Central memory CD8-positive, alpha-beta T cell (primary cell): ENCODE data around the gene RBM45.
"Not testable (repeated sequence)": the region's sequence is repeated elsewhere in the genome, so short reads cannot be mapped to it uniquely, and the experiment has no call there.

Experiments
- ATAC-seq: fragments of 150-1000 bp; cut with Tn5 transposase; replicated peaks from 2 replicates; pipeline ENCODE4 v1.10.0; 2022; ENCODE audit warnings: mild to moderate bottlenecking, moderate FRiP score, moderate number of reproducible peaks; ENCODE audit not compliant: poor library complexity, severe bottlenecking; ENCODE audit errors: extremely low read depth
- DNase-seq, 2 donors: peaks; one replicate each; pipeline ENCODE4 v3.0.0; 2021; ENCODE audit warnings: low spot score in 2 of 2
- H3K27ac Mint-ChIP-seq: one replicate; pipeline ENCODE4 v1.8.0; 2022; ENCODE audit warnings: low read depth, mild to moderate bottlenecking, moderate library complexity, mixed read lengths
- H3K27me3 Mint-ChIP-seq: one replicate; pipeline ENCODE4 v1.8.0; 2022; ENCODE audit warnings: mixed read lengths
- H3K36me3 Mint-ChIP-seq: one replicate; pipeline ENCODE4 v1.8.0; 2022; ENCODE audit warnings: mild to moderate bottlenecking, moderate library complexity, mixed read lengths; ENCODE audit not compliant: insufficient read depth
- H3K4me1 Mint-ChIP-seq: one replicate; pipeline ENCODE4 v1.8.0; 2022; ENCODE audit warnings: mixed read lengths
- H3K4me3 Mint-ChIP-seq: one replicate; pipeline ENCODE4 v1.8.0; 2022; ENCODE audit warnings: mild to moderate bottlenecking, moderate library complexity, mixed read lengths
- H3K9me3 Mint-ChIP-seq: one replicate; pipeline ENCODE4 v1.8.0; 2022; ENCODE audit warnings: mixed read lengths

RBM45 gene

DNA sequence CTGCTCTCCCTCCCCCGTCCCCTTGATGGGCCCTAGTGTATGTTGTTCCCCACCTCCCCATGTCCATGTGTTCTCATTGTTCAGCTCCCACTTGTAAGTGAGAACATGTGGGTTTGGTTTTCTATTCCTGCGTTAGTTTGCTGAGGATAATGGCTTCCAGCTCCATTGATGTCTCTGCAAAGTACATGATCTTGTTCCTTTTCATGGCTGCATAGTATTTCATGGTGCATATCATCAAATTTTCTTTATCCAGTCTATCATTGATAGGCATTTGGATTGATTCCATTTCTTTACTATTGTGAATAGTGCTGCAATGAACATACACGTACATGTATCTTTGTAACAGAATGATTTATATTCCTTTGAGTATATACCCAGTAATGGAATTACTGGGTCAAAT is 33.0 kb upstream of the RBM45 start:
- ATAC-seq, H3K4me3 Mint-ChIP-seq, DNase-seq, H3K27ac Mint-ChIP-seq, H3K4me1 Mint-ChIP-seq, H3K9me3 Mint-ChIP-seq, H3K36me3 Mint-ChIP-seq: not testable (repeated sequence)
- H3K27me3 Mint-ChIP-seq, result peaks cover 61% of the 10 kb centered on the region

DNA sequence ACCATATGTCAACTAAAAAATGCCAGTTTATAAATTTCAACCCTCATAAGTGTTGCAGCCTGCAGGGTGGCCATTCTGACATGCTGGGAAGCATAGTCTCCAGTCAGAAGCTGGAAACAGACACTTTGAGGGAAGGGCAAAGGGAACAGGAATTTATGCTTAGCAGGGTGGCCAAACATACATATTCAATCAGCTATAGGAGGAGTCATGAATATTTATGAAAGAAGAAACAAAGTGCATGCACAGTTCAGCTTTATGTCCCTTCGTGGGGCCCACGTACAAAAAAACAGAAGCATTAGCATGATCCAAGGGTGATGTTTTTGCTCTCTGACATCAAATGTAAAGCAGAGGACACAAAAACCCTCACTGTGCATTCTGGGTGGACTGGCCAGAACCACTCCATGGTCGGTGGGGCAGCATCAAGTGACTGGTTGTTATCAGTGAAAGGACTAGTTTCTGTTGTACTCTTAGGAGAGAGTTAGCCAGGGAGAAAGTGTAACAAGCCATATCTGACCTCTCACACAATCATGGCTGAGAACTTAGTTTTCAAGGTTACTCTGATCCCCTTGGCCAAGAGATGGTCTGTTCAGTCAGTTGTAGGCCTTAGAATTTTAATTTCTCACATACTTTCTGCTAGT is 29.7 kb upstream of the RBM45 start:
- Mint-ChIP-seq H3K4me1 (no peaks in the 10 kb centered on the region), H3K36me3 (no peaks in the 10 kb centered on the region), H3K27ac (no peak overlapping the region), H3K9me3 (no peaks in the 10 kb centered on the region), H3K4me3 (no peak overlapping the region), H3K27me3 (peaks cover 75% of the 10 kb centered on the region)
- no peak for DNase-seq
- no peak for ATAC-seq

DNA sequence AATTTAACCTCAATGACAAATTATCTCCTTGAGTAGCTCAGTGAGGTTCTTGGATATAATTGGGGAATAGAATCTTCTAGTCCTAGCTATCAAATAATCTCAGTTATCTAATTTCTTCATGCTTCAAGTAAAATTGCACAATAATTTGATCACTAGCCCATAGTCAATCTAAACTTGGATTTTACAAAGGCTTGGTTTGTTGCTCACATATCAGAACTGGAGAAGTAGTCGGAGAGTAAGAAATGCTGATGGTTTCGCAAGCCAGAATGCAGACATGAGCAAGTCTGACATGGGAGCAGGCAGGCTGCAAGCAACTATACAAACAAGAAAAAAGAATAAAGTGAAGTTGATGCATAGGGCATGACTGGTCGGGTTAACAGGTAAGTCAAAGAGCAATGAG is 28.0 kb upstream of the RBM45 start:
- Mint-ChIP-seq H3K4me3 (no peak overlapping the region), H3K9me3 (no peaks in the 10 kb centered on the region), H3K27ac (no peak overlapping the region), H3K27me3 (peaks cover 62% of the 10 kb centered on the region), H3K4me1 (no peaks in the 10 kb centered on the region), H3K36me3 (no peaks in the 10 kb centered on the region)
- ATAC-seq (no peak), DNase-seq (no peak)

DNA sequence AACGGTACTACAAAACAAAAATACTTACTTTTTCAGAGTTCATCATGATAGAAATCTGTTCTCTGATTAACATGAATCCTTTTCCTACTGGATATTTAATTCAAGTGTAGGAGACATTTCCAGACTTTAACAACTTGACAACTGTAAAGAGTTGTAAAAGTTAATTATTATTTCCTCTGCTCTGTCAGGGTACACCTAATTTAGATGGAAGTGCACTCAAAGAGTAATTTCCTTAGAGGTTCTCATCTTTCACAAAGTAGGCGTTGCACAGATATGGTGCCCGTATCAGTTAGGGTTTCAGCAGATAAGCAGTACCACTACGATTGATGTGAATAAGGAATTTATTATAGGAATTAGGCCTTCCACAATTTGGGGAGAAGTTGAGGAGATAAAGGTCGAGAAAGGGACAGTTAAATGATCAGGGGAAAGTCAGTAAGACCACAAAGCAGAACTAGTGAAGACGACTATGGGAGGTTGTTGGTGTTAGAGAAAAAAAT is 23.4 kb upstream of the RBM45 start:
- Mint-ChIP-seq H3K36me3 (no peaks in the 10 kb centered on the region), H3K9me3 (no peaks in the 10 kb centered on the region), H3K27me3 (peaks cover 52% of the 10 kb centered on the region), H3K4me3 (no peak overlapping the region), H3K4me1 (no peaks in the 10 kb centered on the region), H3K27ac (peak overlapping the region; percentile 19)
- DNase-seq (no peak), ATAC-seq (no peak)

DNA sequence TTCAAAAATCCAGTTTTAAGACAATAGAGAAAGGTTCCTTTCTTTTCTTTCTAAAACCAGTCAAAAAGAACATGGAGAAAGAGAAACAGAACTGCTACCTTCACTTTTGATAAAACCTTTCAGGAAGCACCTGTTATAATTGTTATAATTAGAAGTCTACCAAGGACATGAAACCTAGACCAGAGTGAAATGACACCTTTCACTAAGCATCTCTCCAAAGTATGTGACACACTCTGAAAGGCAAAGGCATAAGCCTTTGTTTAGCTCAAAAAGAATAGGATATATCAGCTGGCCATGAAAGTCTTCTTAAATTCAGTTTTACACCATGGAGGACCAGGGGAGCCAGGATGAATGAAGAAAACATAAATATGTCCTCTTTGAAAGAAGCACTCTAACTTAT is 18.8 kb upstream of the RBM45 start:
- ATAC-seq, result no peak
- Mint-ChIP-seq H3K9me3 (no peaks in the 10 kb centered on the region), H3K27ac (no peak overlapping the region), H3K4me1 (no peaks in the 10 kb centered on the region), H3K4me3 (no peak overlapping the region), H3K36me3 (no peaks in the 10 kb centered on the region), H3K27me3 (peaks cover 26% of the 10 kb centered on the region)
- DNase-seq, result no peak

DNA sequence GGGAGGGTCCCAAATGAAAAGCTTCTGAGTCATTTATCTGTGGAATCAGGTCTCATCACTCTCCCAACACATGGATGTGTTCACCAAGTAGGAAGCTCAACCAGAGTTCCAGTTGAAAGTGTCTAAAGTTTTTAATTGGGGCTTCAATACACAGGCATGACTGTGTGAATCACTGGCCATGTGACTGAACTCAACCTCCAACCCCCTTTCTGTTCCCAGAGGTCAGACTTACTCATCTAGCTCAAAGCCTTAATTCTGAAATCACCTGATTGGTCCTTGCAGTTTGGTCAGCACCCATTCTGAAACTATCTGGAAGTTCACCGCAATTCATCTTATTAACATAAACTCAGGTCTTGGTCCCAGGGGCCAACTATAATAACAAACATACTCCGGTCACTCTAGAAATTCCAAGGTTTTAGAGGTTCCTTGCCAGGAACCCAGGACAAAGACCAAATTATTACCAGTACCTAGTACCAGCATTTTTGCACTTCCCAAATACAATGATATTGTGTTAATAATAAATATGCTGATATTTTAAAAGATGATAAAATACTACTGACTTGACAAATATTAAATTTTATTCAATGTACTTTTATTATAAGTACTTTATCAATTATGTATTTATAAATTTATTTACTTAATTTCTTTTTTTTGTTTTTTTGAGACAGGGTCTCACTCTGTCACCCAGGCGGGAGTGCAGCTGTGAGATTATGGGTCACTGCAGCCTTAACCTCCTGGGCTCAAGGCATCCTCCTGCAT is 10.7 kb upstream of the RBM45 start:
- Mint-ChIP-seq H3K27me3 (peaks cover 6% of the 10 kb centered on the region), H3K4me3 (no peak overlapping the region), H3K27ac (no peak overlapping the region), H3K36me3 (no peaks in the 10 kb centered on the region), H3K9me3 (no peaks in the 10 kb centered on the region), H3K4me1 (no peaks in the 10 kb centered on the region)
- DNase-seq (no peak), ATAC-seq (no peak)

DNA sequence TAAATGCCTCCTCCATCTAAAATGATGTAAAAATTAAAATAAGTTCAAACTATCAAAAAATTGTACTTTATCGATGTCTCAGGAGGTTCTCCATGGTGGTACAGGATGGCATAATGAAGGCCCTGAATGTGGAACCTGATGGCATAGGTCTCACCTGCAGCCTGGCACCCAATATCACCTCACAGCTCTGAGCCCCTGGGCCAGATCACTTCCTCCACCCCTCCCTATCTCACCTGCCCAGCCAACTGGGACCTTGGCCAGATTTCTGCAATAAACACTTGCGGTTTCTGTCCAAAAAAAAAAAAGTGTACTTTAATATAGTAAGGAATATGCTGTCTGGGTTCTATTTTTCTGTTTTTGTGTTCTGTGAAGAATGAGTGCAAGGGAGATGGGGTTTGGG is 6.7 kb upstream of the RBM45 start:
- no peak overlapping the region for H3K27ac Mint-ChIP-seq
- no peak overlapping the region for H3K4me3 Mint-ChIP-seq
- no peaks in the 10 kb centered on the region for H3K27me3 Mint-ChIP-seq
- no peak for DNase-seq
- H3K9me3 Mint-ChIP-seq, result no peaks in the 10 kb centered on the region
- no peaks in the 10 kb centered on the region for H3K36me3 Mint-ChIP-seq
- no peak for ATAC-seq
- no peaks in the 10 kb centered on the region for H3K4me1 Mint-ChIP-seq

DNA sequence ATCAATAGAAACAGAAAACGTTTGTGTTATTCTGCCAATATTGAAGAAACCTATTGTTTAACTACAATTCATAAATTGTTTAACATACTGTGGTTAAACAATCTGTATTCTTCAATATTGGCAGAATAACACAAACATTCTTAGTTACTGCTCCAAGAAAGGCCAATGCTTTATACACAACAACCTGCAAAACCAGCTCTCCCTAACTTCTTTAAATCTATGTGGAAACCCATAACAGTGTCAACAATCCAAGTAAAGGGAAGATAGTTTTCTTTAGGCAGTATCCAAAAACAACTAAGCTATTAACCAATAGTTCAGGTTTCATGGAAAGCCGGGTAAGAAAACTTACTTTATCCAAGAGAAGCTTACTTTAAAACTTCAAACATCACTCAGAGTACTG is 6.2 kb upstream of the RBM45 start:
- no peaks in the 10 kb centered on the region for H3K27me3 Mint-ChIP-seq
- no peak overlapping the region for H3K27ac Mint-ChIP-seq
- H3K4me3 Mint-ChIP-seq, result no peak overlapping the region
- ATAC-seq, result no peak
- no peaks in the 10 kb centered on the region for H3K4me1 Mint-ChIP-seq
- no peaks in the 10 kb centered on the region for H3K9me3 Mint-ChIP-seq
- no peak for DNase-seq
- no peaks in the 10 kb centered on the region for H3K36me3 Mint-ChIP-seq

DNA sequence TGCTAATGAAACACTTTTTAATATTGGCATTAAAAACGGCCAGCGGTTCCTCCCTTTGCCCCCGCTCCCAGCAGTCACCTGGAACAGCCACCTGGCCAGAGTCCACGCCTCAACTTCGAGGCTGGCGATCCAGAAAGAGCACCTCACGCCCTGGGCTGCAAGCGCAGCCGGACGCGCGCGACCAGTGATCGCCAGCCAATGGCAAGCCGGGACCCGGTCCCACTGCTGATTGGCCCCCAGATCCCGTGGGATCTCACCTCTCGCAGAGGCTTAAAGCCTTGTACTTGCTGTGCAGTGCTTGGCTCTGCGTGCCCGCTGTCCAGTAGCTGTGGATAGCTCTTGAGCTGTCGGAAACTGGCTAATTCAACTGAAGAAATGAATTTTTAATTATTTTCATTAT is 4.1 kb upstream of the RBM45 start:
- no peaks in the 10 kb centered on the region for H3K27me3 Mint-ChIP-seq
- DNase-seq (no peak), ATAC-seq (no peak)
- peaks cover 8% of the 10 kb centered on the region for H3K36me3 Mint-ChIP-seq
- H3K4me3 Mint-ChIP-seq, result no peak overlapping the region
- no peaks in the 10 kb centered on the region for H3K9me3 Mint-ChIP-seq
- no peak overlapping the region for H3K27ac Mint-ChIP-seq
- H3K4me1 Mint-ChIP-seq, result peaks cover 16% of the 10 kb centered on the region

DNA sequence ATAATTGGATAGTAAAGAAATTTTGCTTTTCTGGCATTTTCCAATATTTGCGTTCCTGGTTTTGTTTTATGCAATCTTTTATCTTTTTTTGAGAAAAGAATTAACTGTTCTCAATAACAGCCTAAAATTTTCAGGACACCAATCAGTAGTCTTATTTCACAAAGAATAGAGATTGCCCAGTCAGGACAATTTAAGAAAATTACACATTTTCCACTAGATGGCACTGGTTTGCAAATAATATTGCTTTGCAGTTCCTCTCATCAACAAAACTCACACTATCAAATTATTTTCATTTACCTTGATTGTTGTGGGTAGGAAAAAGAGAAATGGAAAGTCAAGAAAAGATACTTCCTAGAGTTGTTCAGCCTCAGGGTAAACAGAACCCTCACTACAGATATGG is 2.4 kb upstream of the RBM45 start:
- H3K4me1 Mint-ChIP-seq, result peaks cover 21% of the 10 kb centered on the region
- no peaks in the 10 kb centered on the region for H3K9me3 Mint-ChIP-seq
- H3K27ac Mint-ChIP-seq, result no peak overlapping the region
- no peaks in the 10 kb centered on the region for H3K27me3 Mint-ChIP-seq
- DNase-seq (no peak), ATAC-seq (no peak)
- peaks cover 8% of the 10 kb centered on the region for H3K36me3 Mint-ChIP-seq
- H3K4me3 Mint-ChIP-seq, result no peak overlapping the region

DNA sequence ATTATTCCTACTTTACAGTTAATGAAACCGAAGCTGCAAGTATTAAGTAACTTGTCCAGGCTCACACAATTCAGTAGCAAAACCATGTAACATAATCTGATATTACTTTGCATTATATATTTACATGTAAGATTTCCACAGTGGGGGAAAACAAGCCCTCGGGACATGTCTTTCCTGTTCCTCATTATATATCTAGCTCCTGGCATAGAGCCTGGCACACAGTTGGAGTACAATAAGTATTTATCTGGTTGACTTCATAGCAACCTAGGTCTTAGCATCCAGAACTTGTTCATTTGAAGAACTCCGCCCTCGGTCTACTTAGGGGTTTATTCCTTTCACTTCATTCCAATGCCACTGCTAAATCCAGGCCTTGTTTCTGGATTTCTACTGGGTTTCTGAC is 1.6 kb upstream of the RBM45 start:
- Mint-ChIP-seq H3K36me3 (peaks cover 8% of the 10 kb centered on the region), H3K4me1 (peaks cover 21% of the 10 kb centered on the region)
- no peak for DNase-seq

DNA sequence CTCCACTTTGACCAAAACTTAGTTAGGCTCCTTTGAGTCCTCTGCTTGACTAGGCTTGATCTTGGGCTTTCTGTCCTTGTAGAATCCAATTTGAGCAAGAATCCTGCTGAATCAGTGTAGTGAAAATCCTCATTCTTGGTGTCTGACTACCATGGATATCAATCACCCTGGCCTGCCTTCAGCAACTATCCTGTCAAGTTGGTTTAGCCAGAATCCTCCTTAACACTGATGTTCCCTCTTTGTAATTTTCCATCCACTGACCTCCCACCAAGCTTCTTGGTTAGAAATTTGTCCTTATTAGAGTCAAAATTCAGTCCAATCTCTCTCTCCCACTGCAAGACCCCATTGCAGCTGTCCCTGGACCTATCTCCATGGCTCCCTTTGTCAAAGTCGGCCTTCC is 494 bp upstream of the RBM45 start:
- H3K4me1 Mint-ChIP-seq, result peaks cover 21% of the 10 kb centered on the region
- DNase-seq (no peak), ATAC-seq (no peak)
- H3K9me3 Mint-ChIP-seq, result no peaks in the 10 kb centered on the region
- peaks cover 9% of the 10 kb centered on the region for H3K36me3 Mint-ChIP-seq
- H3K27ac Mint-ChIP-seq, result peak overlapping the region; percentile 92
- peak overlapping the region; percentile 94 for H3K4me3 Mint-ChIP-seq
- no peaks in the 10 kb centered on the region for H3K27me3 Mint-ChIP-seq

More for the DNA sequence above, 1.6 kb upstream of the RBM45 start:
- Mint-ChIP-seq H3K4me3 (no peak overlapping the region), H3K27ac (no peak overlapping the region), H3K27me3 (no peaks in the 10 kb centered on the region), H3K9me3 (no peaks in the 10 kb centered on the region)
- ATAC-seq, result no peak

DNA sequence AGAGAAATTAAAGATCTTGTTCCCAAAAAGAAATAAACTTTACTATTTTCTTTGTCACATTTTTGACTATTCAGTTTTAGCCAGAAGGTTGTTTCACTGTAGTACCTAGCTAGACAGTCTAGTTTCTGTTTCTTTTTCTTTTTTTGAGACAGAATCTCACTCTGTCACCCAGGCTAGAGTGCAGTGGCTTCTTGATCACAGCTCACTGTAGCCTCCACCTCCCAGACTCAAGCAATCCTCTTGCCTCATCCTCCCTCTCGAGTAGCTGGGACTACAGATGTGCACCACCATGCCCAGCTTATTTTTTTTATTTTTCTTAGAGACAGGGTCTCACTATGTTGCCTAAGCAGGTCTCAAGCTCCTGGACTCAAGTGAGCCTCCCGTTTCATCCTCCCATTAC is 2.2 kb downstream of the RBM45 start:
- Mint-ChIP-seq H3K4me1 (peaks cover 28% of the 10 kb centered on the region), H3K36me3 (peaks cover 18% of the 10 kb centered on the region), H3K27ac (peak overlapping the region; percentile 67), H3K9me3 (no peaks in the 10 kb centered on the region), H3K4me3 (peak overlapping the region; percentile 25), H3K27me3 (no peaks in the 10 kb centered on the region)
- DNase-seq (no peak), ATAC-seq (no peak)
